ENCODE results near the gene WWOX. TPM values are rescaled to one million over a fixed set of nuclear protein-coding genes. Genes with fewer than 3 reads are reported as not detected.

WWOX gene
- total and polyA plus RNA-seq, 2 of the 4 experiments (the other 2 are of a cell fraction): 2.7 to 5.4 TPM

DNA sequence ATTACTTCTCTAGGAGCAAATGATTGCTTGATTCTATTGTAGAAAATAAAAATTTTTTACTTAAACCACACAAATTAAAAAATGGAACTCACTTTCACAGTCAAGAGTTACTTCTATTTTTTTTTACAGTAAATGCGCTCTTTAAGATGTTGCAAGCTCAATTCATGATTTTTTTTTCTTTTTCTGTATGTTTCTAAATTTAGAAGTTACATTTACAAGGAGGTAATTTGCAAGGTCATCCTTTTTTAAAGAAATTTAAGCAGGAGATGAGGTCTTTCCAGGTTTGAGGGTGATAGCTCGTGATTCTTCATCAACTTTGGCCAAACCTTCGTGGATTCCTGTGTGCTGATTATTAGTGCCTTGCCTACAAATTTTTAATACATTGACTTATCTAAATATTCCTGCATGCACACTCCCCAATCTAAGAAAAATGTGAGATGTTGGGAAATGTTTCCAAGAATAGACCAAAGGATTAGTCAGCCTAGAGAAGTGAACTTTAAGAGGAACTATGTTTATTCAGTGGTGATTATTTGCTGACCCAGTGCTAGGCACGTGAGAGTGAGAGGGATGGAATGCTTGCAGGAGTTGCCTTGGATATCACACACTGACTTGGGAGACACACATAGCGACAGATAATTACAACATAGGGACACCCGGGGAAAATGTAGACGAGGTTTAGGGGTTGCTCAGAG, 1071.2 kb downstream of the WWOX start:
- Histone ChIP-seq H3K23ac (ENCODE audit: low read depth, low read length) (no peak overlapping the region), H3K27me3 (ENCODE audit: control insufficient read depth, insufficient read depth, low read length) (no peaks in the 10 kb centered on the region), H4K20me1 (ENCODE audit: insufficient read depth, low read length) (no peaks in the 10 kb centered on the region), H2BK15ac (ENCODE audit: low read depth, low read length) (no peak overlapping the region), H2BK20ac (ENCODE audit: low read depth, low read length) (no peak overlapping the region), H3K9me1 (ENCODE audit: insufficient read depth, low read length) (no peaks in the 10 kb centered on the region), H2BK120ac (ENCODE audit: low read depth, low read length) (no peak overlapping the region), H2AFZ (replicated peaks; ENCODE audit: low read length, poor library complexity) (no peak overlapping the region), H3K4me1 (ENCODE audit: control insufficient read depth, insufficient read depth, low read length) (no peaks in the 10 kb centered on the region), H4K5ac (ENCODE audit: low read depth, low read length) (no peak overlapping the region), H3K4me2 (ENCODE audit: low read depth, low read length) (no peak overlapping the region), H3K27ac (ENCODE audit: insufficient read depth, low read length) (no peak overlapping the region), H3K9me3 (ENCODE audit: control insufficient read depth, insufficient read depth, low read length) (peaks cover 35% of the 10 kb centered on the region), H3K4me3 (ENCODE audit: insufficient read depth, low read depth, low read length) (no peak overlapping the region), H2AK5ac (ENCODE audit: low read depth, low read length) (no peak overlapping the region), H4K91ac (ENCODE audit: insufficient read depth, low read depth, low read length) (no peak overlapping the region), H3K79me1 (ENCODE audit: low read depth in 1 of 2, low read length in 2 of 2) (no peaks in the 10 kb centered on the region), H2AK9ac (replicated peaks; ENCODE audit: low read depth, low read length, poor library complexity) (no peak overlapping the region), H3K14ac (replicated peaks; ENCODE audit: low read depth, low read length) (no peak overlapping the region), H3K56ac (ENCODE audit: extremely low read depth, insufficient read depth, low read length) (no peak overlapping the region), H3K18ac (ENCODE audit: low read depth, low read length) (no peak overlapping the region), H3K36me3 (ENCODE audit: control insufficient read depth, insufficient read depth, low read length) (no peaks in the 10 kb centered on the region), H3K4ac (ENCODE audit: low read depth, low read length) (no peak overlapping the region), H3K9ac (ENCODE audit: low read depth, low read length) (no peak overlapping the region), H4K8ac (ENCODE audit: low read depth in 2 of 2, low read length in 2 of 2) (no peak overlapping the region), H2BK5ac (ENCODE audit: low read depth, low read length, poor library complexity, severe bottlenecking) (no peak overlapping the region)
- in situ Hi-C loops (cut with MboI; ENCODE audit: low sequenced_read_pairs): no loop called here
- ATAC-seq (ENCODE audit: low read depth): no peak
- WGBS, 2 experiments (ENCODE audit: extremely low coverage in 2 of 2, insufficient read length in 1 of 2): no CpG with 5 or more reads among the region's 7 CpGs
- ChIA-PET POLR2A (ENCODE audit: unreplicated experiment) (no interaction called here), CTCF (no interaction called here)
- dilution Hi-C loops (cut with HindIII; ENCODE audit: low sequenced_read_pairs, unreplicated experiment): no loop called here
- no TSS peak for BruUV-seq (replicated peaks)
- TF ChIP-seq, protein P1, sequence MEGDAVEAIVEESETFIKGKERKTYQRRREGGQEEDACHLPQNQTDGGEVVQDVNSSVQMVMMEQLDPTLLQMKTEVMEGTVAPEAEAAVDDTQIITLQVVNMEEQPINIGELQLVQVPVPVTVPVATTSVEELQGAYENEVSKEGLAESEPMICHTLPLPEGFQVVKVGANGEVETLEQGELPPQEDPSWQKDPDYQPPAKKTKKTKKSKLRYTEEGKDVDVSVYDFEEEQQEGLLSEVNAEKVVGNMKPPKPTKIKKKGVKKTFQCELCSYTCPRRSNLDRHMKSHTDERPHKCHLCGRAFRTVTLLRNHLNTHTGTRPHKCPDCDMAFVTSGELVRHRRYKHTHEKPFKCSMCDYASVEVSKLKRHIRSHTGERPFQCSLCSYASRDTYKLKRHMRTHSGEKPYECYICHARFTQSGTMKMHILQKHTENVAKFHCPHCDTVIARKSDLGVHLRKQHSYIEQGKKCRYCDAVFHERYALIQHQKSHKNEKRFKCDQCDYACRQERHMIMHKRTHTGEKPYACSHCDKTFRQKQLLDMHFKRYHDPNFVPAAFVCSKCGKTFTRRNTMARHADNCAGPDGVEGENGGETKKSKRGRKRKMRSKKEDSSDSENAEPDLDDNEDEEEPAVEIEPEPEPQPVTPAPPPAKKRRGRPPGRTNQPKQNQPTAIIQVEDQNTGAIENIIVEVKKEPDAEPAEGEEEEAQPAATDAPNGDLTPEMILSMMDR (conservative IDR thresholded peaks at IDR 0.05; ENCODE audit: low read depth, low read length): no peak
- TF ChIP-seq CHD1 (IDR thresholded peaks at IDR 0.05; ENCODE audit: low read depth, low read length) (no peak), MAFK (IDR thresholded peaks at IDR 0.05; ENCODE audit: low read depth, low read length) (peak; percentile 49), POLR2A (IDR thresholded peaks at IDR 0.05; ENCODE audit: low read depth, low read length) (no peak), RAD21 (IDR thresholded peaks at IDR 0.05; ENCODE audit: low read length) (no peak), FOS (IDR thresholded peaks at IDR 0.05; ENCODE audit: low read depth, low read length) (no peak)
- TF ChIP-seq, protein P2, sequence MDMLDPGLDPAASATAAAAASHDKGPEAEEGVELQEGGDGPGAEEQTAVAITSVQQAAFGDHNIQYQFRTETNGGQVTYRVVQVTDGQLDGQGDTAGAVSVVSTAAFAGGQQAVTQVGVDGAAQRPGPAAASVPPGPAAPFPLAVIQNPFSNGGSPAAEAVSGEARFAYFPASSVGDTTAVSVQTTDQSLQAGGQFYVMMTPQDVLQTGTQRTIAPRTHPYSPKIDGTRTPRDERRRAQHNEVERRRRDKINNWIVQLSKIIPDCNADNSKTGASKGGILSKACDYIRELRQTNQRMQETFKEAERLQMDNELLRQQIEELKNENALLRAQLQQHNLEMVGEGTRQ (IDR thresholded peaks at IDR 0.05; ENCODE audit: low read depth, low read length): no peak
- DNase-seq: no peak
- intact Hi-C loops (cut with micrococcal nuclease): no loop called here
